Fibroblast of mammary gland (primary cell): ENCODE measurements around the gene CTSE.

Experiments
- DNase-seq: peaks from one replicate; pipeline ENCODE4 v3.0.0-alpha.2; 2010; ENCODE audit warnings: low read depth
- H3K4me3 ChIP-seq: 2 replicates; pipeline ENCODE4 v1.5.1; 2011; ENCODE audit warnings: low read depth, mild to moderate bottlenecking, low read length, moderate library complexity; ENCODE audit not compliant: control insufficient read depth
- TF ChIP-seq, protein P1 (sequence below): conservative IDR thresholded peaks from 2 replicates; pipeline ENCODE4 v1.5.1; 2011; ENCODE audit warnings: low read depth, low read length, inconsistent platforms; ENCODE audit not compliant: control insufficient read depth, insufficient read depth

The CTSE gene

GRCh38 chr1:205981257-205981656 lies 42.4 kb downstream of the CTSE start:
- no peak for DNase-seq
- no peak overlapping the region for H3K4me3 ChIP-seq
- TF ChIP-seq, protein P1, sequence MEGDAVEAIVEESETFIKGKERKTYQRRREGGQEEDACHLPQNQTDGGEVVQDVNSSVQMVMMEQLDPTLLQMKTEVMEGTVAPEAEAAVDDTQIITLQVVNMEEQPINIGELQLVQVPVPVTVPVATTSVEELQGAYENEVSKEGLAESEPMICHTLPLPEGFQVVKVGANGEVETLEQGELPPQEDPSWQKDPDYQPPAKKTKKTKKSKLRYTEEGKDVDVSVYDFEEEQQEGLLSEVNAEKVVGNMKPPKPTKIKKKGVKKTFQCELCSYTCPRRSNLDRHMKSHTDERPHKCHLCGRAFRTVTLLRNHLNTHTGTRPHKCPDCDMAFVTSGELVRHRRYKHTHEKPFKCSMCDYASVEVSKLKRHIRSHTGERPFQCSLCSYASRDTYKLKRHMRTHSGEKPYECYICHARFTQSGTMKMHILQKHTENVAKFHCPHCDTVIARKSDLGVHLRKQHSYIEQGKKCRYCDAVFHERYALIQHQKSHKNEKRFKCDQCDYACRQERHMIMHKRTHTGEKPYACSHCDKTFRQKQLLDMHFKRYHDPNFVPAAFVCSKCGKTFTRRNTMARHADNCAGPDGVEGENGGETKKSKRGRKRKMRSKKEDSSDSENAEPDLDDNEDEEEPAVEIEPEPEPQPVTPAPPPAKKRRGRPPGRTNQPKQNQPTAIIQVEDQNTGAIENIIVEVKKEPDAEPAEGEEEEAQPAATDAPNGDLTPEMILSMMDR, result no peak

DNA sequence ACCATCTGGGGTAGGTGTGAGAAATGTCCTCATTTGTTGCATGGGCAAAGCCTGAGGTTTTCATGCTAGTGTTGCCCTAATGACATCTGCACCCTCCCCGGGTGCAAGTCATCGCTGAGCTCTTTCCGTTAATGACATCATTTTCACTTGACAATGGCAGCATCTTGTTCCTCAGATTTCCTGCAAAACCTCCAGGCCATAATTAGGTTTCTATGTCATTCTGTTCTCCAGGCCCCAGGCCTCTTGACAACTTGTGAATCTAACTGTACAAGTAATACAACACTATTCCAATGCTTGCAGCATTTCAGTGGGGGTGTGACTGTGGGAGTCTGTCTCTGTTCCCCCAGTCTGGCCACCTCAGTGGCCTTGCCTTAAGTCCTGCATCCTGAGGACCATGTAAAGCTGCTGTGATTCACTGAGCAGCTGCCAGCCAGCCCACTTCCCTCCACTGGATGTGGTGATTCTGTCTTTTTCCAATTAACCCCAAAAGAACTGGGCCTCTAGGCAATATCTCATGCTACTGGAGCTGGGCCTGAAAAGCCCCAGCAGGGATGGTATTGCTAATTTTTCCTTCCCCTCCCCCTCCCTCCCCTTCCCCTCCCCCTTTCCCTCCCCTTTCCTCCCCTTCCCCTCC lies 43.3 kb downstream of the CTSE start:
- no peak overlapping the region for H3K4me3 ChIP-seq
- TF ChIP-seq, protein P1, result no peak
- no peak for DNase-seq

DNA sequence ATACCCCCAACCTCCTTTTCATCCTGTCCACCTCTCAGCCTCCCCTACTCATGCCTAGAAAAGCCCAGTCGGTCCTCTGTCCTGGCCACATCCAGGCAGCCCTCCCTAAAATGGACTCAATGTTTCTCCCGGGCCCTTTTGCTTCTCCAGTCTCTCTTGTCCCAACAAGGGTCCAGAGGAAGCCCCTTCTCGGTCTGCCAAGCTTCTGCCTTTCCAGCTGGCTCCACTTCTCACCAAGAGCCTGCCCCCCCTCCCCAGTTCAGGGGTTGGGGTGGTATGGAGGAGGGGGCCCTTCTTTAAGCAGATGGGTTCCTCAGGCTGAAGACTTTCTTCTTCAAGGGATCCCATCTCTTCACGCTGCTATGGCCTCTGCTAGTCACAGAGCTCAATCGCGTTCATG lies 44.4 kb downstream of the CTSE start:
- DNase-seq, result no peak
- no peak overlapping the region for H3K4me3 ChIP-seq
- TF ChIP-seq, protein P1, result no peak

GRCh38 chr1:205978676-205979075 lies 45.0 kb downstream of the CTSE start:
- no peak for DNase-seq
- H3K4me3 ChIP-seq, result no peak overlapping the region
- TF ChIP-seq, protein P1, result no peak

GRCh38 chr1:205977402-205978014 lies 46.2 kb downstream of the CTSE start:
- DNase-seq, result peak; percentile 90
- TF ChIP-seq, protein P1, result peak; percentile 100

GRCh38 chr1:205976708-205977401 lies 46.8 kb downstream of the CTSE start:
- peak; percentile 72 for DNase-seq
- H3K4me3 ChIP-seq, result no peak overlapping the region
- TF ChIP-seq, protein P1, result peak; percentile 2

More at GRCh38 chr1:205977402-205978014, 46.2 kb downstream of the CTSE start:
- no peak overlapping the region for H3K4me3 ChIP-seq
